NCI-H2081 (cell line): Measurements from ENCODE around the gene CEACAM16.
"Not testable (repeated sequence)": the region's sequence is repeated elsewhere in the genome, so short reads cannot be mapped to it uniquely, and the experiment has no call there.

ENCODE experiments used
- DNase-seq, 2 experiments: peaks; one replicate each; lab custom pipeline; 2025; lab: John Stamatoyannopoulos, UW

CEACAM16 gene

DNA sequence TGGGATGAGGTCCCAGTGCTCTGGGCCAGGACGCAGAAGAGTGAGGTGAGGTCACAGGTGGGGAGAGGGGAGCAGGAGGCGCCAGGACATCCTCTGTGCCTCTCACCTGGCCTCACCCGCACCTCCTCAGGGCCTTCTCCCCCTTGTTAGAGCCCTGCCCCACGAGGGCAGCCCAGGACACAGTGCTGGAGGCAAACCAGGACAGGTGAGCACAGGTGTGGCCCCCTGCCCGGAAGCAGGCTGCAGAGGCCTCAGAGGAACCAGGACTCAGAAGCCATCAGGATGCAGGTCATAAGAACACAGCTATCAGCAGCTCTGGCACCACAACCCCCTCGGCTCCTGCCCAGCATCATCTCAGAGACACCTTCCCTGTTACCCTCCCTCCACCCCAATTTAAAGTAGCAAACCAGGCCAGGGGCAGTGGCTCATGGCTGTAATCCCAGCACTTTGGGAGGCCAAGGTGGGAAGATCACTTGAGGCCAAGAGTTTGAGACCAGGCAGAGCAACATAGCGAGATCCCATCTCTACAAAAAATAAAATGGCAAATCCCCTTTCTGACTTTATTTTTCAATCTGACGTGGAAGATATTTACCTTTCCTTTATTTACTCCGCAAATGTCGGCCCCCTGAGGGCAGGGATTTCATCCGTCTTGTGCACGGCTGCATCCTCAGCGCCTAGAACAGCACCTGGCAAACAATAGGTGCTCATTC is at the start of gene CEACAM16:
TSS of gene CEACAM16 (plus strand) at position 660 of the 710 bp plus-strand sequence. CDS start 2,306 bp downstream, outside the sequence.
- no peak for DNase-seq

DNA sequence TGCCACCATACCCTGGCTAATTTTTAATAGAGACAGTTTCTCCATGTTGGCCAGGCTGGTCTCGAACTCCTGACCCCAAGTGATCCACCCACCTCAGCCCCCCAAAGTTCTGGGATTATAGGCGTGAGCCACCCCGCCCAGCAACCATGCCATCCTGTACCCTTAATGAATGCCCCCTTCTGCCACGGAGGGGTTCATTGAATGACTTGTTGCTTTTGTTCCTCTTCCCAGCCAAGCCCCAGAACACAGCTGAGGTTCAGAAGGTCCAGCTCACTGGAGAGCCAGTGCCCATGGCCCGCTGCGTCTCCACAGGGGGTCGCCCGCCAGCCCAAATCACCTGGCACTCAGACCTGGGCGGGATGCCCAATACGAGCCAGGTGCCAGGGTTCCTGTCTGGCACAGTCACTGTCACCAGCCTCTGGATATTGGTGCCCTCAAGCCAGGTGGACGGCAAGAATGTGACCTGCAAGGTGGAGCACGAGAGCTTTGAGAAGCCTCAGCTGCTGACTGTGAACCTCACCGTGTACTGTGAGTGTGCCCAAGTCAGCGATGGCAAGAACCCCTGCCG is 49.3 kb upstream of the CEACAM16 start:
- peak; percentile 15 to 46 for DNase-seq

GRCh38 chr19:44653343-44653742 is 45.6 kb upstream of the CEACAM16 start:
- DNase-seq = no peak

DNA sequence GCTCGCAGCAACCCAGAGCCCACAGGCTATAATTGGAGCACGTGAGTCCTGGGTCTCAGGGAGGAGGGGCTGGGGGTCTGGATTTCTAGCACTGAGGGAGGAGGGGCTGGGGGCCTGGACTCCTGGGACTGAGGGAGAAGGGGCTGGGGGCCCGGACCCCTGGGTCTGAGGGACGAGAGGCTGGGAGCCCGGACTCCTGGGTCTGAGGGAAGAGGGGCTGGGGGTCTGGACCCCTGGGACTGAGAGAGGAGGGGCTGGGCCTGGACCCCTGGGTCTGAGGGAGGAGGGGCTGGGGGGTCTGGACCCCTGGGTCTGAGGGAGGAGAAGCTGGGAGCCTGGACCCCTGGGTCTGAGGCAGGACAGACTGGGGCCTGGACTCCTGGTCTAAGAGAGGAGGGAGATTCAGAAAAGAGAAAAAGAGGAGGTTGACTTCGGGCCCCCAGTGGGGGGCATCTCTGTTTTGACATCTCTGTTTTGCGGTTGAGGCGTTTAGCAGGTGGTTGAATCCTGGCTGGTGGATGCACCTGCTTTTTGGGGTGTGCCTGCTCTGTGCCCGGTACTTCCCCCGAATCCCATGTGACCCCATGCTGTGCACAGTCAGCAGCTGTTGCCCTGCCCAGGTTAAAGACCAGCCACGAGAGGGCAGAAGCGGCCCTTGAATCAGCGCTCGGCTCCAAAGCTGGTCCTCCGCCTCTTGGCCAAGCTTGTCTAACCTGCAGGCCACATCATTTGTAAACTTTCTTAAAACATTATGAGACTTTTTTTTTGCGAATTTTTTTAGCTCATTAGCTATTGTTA is 44.8 kb upstream of the CEACAM16 start:
- peak; percentile 21 for DNase-seq

DNA sequence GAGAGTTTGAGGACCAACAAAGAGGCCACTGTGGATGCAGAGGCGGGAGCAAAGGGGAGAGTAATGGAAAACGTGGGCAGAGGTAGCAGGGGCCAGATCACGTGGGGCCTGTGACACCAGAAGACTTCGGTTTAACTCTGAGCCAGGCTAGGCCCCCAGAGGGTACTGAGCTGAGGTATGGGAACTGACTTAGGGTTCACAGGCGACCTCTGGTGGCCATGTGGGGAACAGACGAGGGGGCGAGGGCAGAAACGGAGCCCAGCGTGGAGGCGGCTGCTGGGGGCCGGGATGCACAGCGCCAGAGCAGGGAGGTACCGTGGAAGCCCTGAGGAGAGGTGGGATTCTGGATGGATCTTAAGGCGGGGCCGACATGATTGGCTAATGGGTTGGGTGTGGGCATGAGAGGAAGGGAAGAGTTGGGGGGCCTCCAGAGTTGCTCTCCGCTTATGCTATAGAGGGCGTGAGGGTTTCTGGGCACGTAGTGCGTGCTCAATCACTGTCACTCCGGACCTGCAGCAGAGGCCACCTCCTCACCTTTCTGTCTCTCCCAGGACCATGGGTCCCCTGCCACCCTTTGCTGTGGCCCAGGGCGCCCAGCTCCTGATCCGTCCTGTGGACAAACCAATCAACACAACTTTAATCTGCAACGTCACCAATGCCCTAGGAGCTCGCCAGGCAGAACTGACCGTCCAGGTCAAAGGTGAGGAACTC is 41.6 kb upstream of the CEACAM16 start:
- peak; percentile 16 to 32 for DNase-seq

DNA sequence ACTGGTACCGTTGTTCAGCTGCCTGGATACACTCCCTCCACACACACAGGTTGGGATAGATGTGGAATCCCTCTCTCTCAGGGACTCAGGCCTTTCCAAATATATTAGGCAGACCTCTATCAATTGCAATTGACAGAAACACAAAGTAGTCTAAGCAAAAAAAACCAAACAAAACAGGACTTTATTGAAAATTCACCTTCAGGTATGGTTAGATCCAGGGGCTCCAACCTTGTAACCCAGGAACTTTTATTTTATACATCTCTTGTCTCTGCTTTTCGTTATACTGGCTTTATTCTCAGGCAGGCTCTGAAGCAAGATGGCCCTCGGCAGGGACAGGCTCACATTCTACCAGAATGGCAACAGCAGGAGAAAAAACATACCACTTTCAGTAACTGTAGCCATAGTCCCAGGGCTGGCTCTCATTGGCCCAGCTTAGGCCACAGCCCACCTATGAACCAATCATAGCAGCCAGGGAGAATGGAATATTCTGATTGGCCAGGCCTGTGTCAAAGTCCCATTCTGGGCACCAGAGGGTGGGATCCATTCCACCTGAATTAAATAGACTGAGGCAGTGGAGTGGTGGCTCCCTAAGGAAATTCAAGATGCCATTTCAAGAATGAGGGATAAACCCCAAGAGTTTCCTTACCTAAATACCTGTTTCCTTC is 40.8 kb upstream of the CEACAM16 start:
- no peak for DNase-seq

- no peak for DNase-seq
These were observed 38.9 kb upstream of the CEACAM16 start for GRCh38 chr19:44660081-44660480.

- no peak for DNase-seq
These were observed 37.7 kb upstream of the CEACAM16 start for GRCh38 chr19:44661205-44661604.

- no peak for DNase-seq
These were observed 37.0 kb upstream of the CEACAM16 start for GRCh38 chr19:44661904-44662303.

DNA sequence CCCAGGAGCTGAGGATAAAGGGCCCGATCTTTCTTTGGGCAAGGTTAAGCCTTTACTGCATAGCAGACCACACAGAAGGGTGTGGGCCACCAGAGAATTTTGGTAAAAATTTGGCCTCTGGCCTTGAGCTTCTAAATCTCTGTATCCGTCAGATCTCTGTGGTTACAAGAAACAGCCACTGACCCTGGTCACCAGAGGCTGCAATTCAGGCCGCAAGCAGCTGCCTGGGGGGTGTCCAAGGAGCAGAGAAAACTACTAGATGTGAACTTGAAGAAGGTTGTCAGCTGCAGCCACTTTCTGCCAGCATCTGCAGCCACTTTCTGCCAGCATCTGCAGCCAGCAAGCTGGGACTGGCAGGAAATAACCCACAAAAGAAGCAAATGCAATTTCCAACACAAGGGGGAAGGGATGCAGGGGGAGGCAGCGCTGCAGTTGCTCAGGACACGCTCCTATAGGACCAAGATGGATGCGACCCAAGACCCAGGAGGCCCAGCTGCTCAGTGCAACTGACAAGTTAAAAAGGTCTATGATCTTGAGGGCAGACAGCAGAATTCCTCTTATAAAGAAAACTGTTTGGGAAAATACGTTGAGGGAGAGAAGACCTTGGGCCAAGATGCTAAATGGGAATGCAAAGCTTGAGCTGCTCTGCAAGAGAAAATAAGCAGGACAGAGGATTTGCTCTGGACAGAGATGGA is 36.1 kb upstream of the CEACAM16 start:
- no peak for DNase-seq

GRCh38 chr19:44663996-44664395 is 35.0 kb upstream of the CEACAM16 start:
- DNase-seq = no peak

- DNase-seq = no peak
These were observed 34.0 kb upstream of the CEACAM16 start for GRCh38 chr19:44664976-44665375.

DNA sequence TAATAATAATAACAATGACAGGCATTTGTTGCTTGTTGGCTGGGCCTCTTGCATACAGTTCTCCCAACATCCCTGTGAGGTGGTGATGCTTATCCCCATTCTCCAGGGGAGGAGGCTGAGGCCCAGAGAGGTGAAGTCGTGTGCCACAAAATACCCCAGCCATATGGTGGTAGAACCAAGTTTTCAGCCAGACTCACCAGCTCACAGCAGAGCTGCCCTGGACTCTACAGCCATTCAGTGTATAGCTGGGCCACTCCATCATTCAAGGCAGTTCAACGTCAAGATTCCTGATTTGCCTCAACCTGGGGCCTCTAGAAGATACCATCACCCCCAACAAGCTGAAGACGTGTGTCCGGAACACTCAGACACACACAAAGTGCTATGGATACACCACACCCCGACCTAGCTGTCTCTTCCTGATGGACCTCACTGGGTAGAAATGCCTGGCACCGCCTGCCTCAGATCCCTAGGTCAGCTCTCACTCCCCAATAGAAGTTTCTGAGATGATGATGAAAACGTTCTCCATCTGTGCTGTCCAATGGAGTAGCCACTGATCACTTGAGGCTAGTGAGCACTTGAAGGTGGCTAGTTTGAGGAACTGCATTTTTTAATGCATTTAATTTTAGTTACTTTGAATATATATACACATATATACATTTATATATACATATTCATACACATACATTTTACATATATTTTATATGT is 31.9 kb upstream of the CEACAM16 start:
- no peak for DNase-seq

- DNase-seq = no peak
These were observed 29.8 kb upstream of the CEACAM16 start for GRCh38 chr19:44668985-44669764.

DNA sequence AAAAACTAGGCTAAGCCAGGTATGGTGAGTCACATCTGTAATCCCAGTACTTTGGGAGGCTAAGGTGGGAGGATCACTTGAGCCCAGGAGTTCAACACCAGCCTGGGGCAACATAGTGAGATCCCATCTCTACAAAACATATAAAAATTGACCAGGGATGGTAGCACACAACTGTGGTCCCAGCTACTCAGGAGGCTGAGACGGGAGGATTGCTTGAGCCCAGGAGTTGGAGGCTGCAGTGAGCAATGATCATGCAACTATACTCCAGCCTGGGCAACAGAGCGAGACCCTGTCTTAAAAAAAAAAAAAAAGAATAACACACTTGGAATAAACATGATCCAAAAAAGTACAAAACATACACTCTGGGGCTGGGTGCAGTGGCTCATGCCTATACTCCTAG is 28.9 kb upstream of the CEACAM16 start:
- DNase-seq = not testable (repeated sequence)

DNA sequence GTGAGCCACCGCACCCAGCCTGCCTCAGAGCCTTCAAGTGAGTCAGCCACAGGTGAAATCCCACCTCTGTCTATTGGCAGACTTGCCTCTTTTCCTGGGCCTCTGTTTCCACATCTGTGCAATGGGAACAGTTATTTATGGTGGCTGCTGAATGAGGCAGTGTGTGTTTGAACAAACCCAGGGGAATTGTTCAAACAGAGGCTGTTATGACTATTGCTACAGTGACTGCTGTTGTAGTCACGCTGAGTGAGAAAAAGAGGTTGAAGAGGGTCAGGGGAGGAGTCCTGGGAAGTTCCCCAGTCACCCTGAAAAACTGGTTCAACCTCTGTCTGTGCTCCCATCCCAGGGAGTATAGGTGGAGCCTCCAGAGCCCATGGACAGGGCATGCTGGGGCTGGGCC is 27.6 kb upstream of the CEACAM16 start, which contains the start of gene CEACAM19:
TSS of gene CEACAM19 (plus strand) at position 83 of the 400 bp plus-strand sequence. CDS start 450 bp downstream, outside the sequence.
- no peak for DNase-seq

DNA sequence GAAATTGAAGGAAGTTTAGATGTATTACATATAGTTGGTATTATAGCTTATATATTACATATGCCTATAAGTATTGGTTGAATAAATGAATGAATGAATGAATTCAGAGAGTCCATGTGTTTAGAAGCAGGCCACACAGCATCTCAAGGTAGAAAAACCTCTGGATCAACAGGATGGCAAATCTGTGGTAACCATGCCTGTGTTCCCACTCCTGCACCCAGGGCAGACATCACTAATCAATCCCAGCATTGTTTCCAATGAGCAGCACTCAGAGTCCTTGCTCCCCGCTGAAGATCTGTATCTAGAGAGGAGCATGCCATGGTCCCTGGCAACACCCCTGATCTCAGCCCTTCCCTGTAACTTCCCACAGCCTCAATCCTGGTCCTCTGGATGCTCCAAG is 26.7 kb upstream of the CEACAM16 start:
- no peak for DNase-seq

DNA sequence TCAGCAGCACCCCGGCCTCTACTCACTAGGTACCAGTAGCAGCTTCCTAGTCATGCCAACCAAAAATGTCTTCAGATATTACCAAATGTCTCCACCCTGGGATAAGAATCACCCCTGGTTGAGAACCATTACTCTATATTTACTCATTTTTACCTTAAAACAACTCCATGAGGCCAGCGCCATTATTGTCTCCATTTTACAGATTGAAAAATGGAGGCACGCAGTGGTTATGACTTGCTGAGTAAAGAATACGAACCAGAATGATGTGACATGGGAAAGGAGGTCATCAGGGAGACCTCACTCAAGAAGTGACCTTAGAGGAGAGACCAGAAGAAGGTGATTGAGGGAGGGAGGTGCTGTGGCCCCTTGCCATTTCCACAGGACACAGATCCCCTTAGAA is 25.4 kb upstream of the CEACAM16 start:
- DNase-seq = no peak

DNA sequence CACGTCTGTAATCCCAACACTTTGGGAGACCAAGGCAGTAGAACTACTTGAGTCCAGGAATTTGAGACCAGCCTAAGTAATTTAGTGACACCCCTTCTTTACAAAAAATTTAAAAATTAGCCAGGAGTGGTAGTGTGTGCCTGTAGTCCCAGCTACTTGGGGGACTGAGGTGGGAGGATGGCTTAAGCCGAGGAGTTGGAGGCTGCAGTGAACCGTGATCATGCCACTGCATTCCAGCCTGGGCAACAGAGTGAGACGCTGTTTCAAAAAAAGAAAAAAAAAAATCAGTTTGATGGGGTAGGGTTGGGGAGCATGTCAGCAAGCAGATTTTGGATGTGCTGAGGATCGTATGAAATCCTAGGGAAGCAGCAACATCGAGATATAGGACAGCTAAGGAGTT is 23.4 kb upstream of the CEACAM16 start:
- DNase-seq = no peak
